HG03060 (cell line): ENCODE data around the gene GON4L.
"Not testable (repeated sequence)": the region's sequence is repeated elsewhere in the genome, so short reads cannot be mapped to it uniquely, and the experiment has no call there.

Experiments
- ATAC-seq: cut with Tn5 transposase; IDR thresholded peaks from one replicate; pipeline ENCODE4 v1.9.1; 2021; ENCODE audit warnings: low read depth, moderate number of reproducible peaks; ENCODE audit not compliant: unreplicated experiment

GON4L gene

DNA sequence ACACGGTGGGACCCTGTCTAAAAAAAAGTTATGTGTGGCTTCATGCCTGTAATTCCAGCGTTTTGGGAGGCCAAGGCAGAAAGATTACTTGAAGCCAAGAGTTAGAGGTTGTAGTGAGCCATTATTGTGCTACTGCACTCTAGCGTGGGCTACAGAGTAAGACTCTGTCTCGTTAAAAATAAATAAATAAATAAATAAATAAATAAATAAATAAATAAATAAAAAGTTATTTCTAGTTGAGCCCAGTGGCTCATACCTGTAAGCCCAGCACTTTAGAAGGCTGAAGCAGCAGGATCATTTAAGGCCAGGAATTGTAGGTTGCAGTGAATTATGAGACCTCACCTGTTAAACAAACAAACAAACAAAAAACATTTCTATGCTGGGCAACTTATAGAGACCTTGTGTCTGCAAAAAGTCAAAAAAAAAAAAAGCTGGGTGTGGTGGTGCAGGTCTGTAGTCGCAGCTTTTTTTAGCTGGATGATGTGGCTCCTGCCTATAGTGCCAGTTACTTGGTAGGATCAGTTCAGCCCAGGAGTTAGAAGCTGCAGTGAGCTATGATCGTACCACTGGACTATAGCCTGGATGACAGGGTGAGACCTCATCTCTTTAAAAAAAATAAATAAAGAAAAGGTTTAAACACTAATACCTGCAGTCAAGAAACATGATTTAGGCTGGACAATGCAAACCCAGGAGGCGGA, 25.6 kb downstream of the GON4L start:
- no peak for ATAC-seq

DNA sequence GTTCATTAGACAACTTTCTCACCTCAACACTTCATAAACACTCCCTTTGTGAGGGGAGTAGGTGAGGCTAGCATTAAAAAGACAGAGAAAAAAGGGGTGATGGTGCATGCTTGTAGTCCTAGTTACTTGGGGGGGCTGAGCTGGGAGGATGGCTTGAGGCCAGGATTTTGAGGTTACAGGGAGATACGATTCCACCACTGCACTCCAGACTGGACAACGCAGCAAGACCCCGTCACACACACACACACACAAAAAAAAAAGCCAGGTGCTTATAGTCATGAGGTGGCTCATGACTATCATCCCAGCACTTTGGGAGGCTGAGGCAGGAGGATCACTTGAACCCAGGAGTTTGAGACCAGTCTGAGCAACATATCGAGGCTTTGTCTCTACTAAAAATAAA, 29.6 kb downstream of the GON4L start:
- no peak for ATAC-seq

DNA sequence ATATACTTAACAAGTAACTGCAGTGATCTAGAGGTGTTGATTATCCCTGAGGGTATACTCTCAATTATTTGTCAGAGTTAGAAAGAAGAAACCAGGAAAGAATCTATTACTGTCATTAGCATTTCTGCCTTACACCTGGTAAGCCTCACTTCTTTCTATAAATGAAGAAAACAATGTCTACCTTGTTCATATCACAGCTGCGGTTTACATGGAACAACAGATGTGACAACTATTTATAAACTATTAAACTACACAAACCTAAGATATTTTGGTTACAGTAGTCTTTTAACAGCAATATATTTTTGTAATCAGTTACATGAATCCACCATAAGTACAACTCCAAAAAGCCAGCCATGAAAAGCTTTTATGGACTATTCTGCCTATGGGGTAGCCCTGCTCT, 40.7 kb downstream of the GON4L start:
- no peak for ATAC-seq

DNA sequence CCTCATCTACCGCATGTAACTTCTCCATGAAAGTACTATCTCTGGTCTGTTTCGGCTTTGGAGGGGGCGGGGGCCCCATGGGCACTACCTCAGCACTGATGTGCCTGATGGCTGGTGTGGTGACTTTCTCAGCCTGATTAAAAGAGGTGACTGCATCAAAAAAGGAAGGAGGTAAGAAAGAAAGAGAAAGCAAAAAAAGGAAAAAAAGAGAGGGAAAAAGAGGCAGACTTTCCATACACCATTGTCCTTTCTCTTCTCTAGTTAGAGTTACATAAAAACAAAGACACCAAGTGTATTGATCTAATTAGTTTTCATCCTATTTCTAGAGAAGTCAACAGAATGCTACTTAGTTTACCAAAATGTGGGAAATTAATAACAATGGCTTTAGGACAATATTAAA, 43.3 kb downstream of the GON4L start:
- ATAC-seq: no peak

GRCh38 chr1:155812878-155813277, 44.1 kb downstream of the GON4L start:
- no peak for ATAC-seq

GRCh38 chr1:155809088-155809487, 47.9 kb downstream of the GON4L start:
- no peak for ATAC-seq

- ATAC-seq: no peak
Measured at GRCh38 chr1:155801149-155801548, 55.9 kb downstream of the GON4L start.

DNA sequence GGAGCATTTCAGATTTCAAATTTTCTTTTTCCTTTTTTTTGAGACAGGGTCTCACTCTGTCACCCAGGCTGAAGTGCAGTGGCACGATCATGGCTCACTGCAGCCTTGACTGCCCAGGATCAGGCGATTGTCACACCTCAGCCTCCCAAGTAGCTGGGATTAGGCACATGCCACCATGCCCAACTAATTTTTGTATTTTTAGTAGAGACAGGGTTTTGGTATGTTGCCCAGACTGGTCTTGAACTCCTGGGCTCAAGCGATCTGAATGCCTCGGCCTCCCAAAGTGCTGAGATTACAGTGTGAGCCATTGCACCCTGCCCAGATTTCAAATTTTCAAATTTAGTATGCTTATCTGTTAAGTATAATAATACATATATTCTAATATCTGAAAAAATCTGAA, 61.4 kb downstream of the GON4L start:
- ATAC-seq: not testable (repeated sequence)

DNA sequence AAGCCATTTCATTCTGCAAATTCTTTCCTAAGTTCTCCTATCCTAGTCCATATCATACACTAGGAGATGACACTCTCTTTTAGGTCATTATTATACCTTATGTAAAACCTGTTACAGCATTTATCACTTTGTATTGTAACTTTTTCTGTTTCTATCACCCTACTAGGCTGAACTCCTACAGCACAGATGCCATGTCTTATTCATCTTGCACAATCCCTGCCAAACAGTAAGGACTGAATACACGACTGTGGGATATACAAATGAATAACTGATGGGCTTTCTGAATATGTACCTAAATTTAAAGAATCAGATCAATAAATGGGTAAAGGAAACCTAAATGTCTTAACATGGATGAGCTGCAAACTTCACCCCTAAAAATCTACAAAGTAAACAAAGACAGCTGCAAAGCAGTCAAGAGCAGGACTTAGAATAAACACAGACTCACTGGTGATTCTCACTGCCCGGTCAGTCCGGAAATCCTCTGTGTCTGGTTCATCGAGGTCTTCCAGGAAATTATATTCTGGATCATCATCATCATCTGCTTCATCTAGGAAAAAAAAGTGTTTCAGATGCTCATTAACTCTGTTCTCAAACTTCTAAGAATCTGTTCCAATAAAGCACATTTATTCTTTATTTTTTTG, 62.3 kb downstream of the GON4L start:
- no peak for ATAC-seq

DNA sequence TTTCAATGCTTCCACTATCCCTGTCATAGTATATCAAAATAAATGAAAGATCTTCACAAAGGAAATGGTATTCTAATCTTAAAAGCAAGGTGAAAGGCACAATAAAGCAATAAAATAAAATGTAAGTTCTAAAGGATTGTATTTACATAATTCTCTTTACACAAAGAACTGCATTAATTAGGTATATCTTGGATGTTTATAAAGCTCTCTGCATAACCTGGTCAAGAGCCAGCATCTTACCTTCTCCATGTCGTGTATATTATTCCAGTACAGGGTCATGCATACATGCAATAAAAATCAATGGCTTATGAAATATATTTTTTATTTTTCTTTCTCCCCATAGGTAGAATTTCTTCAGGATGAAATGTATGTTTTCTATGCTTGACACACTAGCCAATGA, 63.8 kb downstream of the GON4L start:
- ATAC-seq: no peak

DNA sequence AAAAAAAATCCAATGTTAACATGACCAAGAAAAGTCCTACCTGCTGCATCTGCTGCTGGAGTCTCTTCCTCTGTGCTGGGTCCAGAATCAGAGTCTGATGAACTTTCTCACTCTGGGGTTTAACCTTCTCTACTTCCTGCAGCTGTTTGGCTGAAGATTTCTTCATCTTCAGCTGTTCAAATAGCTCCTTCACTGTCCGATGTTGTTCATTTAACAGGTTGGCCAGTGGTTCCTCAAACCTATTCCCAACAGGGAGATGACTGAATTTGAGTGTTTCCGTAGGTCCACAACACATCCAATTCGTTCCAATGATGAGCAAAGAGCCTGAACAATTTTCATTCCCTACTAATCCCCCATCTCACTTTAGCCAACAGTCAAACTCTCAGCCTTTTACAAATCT, 79.4 kb downstream of the GON4L start:
- no peak for ATAC-seq

- no peak for ATAC-seq
Measured at GRCh38 chr1:155776414-155776813, 80.6 kb downstream of the GON4L start.

DNA sequence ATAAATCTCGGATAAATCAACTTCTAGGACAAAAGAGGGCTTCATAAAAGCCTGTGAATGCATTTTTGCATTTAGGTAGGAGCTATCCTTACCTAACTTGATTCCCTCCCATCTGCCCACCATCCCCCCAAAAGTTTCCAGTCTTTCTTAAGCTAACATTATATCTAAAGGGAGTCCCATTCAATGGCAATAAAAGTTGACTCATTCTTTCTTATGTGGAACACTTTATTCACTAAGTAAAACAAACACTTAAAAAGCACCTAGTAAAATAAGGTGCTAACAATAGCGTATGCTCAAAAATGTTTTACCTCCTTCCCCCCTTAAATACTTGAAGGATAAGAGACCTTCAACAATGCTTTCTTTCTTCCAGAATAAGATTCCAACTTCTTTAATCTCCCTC, 83.8 kb downstream of the GON4L start:
- no peak for ATAC-seq

DNA sequence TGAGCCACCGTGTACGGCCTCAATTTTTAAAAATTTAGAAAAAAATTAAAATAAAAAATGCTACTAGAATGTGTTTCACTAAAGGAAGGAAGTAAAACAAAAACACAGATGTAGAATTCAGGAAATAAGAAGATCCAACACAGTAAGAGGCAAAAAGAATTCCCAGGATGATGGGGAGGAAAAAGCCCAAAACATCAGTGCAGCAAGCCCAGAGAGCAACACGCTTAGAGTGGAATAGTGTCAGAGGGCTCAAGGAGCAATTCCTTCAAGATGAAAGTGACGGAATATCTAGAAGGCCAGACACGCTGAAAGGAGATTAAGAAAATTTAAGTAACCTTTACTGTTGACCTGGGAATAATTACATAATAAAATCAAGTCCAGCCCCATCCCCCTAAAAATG, 87.8 kb downstream of the GON4L start:
- ATAC-seq: no peak

GRCh38 chr1:155767399-155767989, 89.5 kb downstream of the GON4L start:
- ATAC-seq: not testable (repeated sequence)

DNA sequence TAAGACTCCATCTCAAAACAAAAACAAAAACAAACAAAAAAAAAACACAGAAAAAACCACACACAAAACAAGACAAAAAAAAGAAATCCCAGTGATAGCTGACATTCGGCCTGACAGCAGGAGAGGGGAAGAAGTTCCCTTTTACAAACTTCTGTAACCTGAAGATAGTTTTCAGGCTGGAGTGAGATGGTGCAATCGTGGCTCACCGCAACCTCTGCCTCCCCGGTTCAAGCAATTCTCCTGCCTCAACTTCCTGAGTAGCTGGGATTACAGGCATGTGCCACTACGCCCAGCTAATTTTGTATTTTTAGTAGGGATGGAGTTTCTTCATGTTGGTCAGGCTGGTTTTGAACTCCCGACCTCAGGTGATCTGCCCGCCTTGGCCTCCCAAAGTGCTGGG, 93.0 kb downstream of the GON4L start:
- ATAC-seq: not testable (repeated sequence)

DNA sequence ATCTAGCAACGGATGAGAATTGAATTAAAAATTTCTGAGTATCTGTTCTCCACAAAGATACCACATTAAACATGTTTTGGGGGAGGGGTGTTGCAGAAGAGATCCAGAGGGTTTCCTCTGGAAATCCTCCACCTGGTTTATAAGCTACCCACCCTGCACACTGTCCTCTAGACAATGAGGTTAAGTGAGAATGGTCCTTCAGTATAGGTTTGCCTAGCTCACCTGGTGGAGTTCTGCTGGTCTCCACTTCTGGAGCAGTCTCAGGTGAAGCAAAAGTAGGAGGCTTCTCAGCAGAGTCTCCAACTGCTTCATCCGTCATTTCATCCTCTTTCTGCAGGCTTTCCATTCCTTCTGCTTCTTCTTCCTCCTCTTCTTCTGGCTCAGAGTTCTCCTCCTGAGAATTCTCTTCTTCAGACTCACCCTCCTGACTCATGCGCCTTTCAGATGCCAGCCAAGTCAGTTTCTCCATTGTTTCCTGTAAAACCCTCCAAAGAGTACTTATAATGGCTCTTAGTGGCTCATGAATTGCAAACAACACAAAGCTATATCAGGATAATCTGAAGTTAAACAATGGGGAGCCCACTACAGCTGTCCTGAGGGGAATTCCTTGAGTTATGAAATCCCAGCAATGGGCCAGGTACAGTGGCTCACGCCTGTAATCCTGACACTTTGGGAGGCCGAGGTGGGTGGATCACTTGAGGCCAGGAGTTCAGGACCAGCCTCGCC, 93.8 kb downstream of the GON4L start:
- ATAC-seq: not testable (repeated sequence)

DNA sequence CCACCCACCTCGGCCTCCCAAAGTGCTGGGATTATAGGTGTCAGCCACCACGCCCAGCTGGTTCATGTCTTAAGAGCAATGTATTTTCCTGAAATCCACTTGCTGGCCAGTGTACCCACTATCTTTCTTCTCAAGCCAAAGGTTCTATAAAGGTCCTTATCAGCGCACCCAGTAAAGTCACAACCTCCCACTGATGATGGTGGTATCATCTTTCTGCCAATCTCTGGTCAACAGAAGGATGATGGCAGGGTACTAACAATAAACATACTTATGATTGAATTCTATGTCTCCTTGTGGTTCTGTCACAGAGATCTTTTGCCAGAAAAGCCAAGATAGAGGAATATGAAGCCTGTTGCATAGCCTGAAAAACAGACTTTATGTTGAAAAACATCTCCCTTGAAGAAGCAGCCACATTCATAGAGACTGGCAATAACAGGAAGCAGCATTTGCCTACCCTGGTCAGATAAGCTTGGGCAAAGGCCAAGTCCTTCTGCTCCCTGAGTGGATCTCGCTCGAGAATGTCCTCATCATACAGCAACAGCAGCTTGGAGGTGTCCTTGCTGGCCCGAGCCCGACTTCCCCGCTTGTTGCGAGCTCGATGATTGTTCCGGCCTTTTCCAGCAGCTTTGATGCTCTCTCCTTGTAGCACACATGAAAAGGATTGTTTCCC, 95.1 kb downstream of the GON4L start:
- ATAC-seq: no peak

DNA sequence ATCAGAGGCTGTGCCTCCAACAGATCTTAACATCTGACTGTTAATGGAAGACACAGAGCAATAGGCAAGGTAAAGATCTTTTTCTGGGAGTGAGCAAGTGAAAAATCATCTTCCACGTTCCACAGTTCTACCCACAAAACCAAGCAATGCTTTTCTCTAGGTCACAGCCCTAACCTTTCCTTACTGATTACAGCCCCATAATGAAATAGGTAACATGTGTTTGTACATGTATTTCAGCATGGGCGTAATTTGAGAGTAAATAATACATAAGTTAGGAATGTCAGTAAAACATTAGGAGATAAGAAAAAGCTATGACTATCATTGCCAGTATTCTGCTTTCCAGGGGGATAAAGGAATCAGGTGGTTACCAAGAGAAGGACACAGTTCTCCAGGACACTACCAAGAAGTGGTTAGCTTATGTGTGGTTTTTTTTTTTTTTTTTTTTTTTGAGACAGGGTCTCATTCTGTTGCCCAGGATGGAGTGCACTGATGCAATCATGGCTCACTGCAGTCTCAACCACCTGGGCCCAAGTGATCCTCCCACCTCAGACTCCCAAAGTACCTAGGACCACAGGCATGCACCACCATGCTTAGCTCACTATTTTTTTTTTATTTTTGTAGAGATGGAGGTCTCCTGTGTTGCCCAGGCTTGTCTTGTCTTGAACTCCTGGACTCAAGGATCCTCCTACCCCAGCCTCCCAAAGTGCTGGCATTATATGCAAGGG, 96.1 kb downstream of the GON4L start:
- no peak for ATAC-seq

DNA sequence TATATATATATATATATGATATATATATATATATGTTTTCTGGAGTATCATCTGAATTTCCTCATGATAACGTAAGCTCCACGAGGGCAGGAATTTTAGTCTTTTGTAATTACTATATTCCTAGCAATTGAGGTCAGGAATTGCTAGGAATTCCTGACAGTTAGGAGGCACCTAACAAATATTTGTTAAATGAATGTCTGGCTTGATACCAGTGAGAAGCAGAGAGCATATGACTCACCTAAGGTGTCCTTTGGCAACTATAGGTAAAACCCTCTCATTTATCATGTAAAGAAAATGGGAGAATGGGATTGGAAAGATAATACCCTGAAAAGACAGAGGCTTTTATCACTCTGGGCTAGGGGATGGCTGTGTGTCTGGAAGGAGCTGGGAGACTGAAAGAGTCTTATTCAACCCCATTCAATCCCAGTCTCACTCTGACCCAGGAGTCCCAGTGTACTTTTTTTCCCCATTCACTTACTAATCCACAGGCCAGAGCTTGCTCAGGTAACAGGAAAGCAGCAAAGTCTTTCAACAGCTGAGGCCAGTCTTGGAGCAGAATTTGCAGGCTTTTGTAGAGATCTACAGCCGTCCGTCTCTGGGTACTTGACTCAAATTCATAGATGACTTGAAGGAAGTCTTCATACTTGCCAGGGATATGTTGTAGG, 96.9 kb downstream of the GON4L start:
- ATAC-seq: no peak
